NCI-H82 treated with DMSO at 0.1 percent for 48 hours (cell line): ENCODE results near the gene TOX2.
"Not testable (repeated sequence)": the region's sequence is repeated elsewhere in the genome, so short reads cannot be mapped to it uniquely, and the experiment has no call there.

Source experiments
- DNase-seq: peaks from one replicate; lab custom pipeline; 2025; ENCODE audit not compliant: unreplicated experiment; lab: John Stamatoyannopoulos, UW

The TOX2 gene

GRCh38 chr20:44029848-44030230, 115.2 kb downstream of the TOX2 start:
- no peak for DNase-seq

- DNase-seq: no peak
Measured at GRCh38 chr20:44030394-44030793, 115.7 kb downstream of the TOX2 start.

DNA sequence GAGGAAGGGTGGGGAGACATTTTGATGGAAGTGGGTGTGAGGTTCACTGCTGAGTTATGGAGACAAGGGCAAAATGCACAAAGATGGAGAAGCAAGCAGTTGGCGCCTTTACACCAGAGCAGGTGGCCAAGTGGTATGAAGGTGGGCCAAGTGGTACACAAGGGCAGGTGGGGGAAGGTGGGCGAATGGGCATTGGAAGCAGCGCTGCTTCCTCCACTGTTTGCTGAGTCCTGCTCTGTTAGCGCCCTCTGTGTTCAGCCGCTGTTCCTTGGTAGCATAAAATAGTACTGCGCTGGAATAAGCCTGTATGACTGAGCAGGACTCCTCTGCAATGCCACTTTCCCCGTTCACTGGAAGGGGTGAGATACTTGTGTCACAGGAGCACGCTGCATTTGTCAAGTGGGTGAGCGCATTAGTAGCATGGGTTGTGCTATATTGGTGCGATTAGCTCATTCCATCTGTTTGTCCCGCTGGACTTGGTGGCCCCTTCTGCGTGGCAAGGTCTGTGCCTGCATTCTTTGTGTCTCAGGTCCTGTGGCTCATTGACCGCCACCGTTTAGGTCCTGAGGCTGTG, 116.4 kb downstream of the TOX2 start:
- no peak for DNase-seq

- no peak for DNase-seq
Measured at GRCh38 chr20:44031781-44032582, 117.3 kb downstream of the TOX2 start.

- no peak for DNase-seq
Measured at GRCh38 chr20:44032583-44033331, 118.1 kb downstream of the TOX2 start.

GRCh38 chr20:44033344-44033743, 118.7 kb downstream of the TOX2 start:
- no peak for DNase-seq

DNA sequence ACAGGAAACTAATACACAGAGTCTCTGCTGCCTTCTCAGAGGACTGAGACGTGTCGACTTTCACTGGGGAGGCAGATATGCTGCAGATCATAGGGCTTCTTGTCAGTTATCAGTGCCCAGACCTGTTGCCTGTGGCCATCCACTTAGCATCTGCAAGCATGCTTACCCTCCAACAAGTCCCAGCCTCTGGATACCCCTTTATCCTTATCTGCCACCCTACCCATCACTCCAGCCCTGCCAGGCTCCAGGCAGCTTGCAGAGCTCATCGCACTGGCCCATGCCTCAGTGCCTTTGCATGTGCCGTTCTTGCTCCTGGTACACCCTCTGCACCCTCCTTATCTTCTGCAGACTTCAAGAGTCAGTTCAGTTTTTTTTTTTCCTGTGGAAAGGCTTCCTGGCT, 119.2 kb downstream of the TOX2 start:
- DNase-seq: no peak

DNA sequence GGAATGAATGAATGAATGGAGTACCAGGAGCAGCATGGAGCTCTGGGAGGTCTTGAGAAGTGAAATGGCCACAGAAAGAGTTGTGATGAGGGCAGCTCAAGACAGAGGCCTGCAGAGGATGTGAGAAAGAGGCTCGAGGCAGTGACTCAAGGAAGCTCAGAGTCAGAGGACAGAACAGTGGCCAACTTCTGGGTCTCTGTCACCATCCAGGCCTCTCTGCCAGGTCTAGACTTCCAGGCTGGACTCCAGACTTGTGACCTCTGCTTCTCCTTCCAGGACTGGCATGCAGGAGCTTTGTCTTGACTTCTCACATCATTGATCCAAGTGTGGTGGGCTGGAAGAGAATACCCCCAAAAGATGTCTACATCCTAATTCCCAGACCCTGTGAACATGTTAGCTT, 119.8 kb downstream of the TOX2 start:
- no peak for DNase-seq

DNA sequence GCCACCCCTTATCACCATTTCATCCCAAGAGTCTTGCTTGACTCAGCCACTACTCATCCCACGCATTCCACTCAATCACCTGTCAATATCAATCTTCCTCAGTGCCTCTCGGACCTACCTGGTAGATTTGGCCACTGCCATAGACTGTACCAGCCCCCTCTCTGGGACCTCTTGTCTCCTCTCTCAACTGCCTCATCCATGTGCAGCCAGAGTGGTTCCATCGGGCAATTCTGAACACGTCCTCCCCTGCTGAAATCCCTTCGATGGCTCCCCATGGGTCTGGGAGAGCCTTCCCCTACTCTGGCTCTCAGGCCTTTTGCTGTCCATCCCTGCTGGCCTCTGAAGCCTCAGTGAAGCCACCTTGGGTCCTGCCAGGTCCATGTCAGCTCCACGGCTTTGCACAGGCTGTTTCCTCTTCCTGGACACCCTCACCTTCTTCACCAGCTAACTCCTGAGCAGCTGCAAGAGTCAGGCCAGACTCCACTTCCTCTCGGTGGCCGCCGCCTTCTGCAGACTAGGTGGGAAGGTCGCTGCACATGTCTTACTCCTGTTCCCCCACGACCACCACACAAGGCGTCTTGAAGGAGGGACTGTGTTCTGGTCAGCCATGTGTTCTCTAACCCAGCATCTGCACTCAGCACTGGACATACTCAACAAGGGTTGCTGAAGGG, 120.4 kb downstream of the TOX2 start:
- no peak for DNase-seq

GRCh38 chr20:44035924-44036323, 121.3 kb downstream of the TOX2 start:
- no peak for DNase-seq

GRCh38 chr20:44036441-44036840, 121.8 kb downstream of the TOX2 start:
- no peak for DNase-seq

GRCh38 chr20:44038681-44039123, 124.0 kb downstream of the TOX2 start:
- DNase-seq: no peak

- DNase-seq: no peak
Measured at GRCh38 chr20:44039147-44039546, 124.5 kb downstream of the TOX2 start.

- no peak for DNase-seq
Measured at GRCh38 chr20:44039741-44040140, 125.1 kb downstream of the TOX2 start.

- no peak for DNase-seq
Measured at GRCh38 chr20:44040202-44040915, 125.7 kb downstream of the TOX2 start.

- no peak for DNase-seq
Measured at GRCh38 chr20:44041001-44041400, 126.3 kb downstream of the TOX2 start.

DNA sequence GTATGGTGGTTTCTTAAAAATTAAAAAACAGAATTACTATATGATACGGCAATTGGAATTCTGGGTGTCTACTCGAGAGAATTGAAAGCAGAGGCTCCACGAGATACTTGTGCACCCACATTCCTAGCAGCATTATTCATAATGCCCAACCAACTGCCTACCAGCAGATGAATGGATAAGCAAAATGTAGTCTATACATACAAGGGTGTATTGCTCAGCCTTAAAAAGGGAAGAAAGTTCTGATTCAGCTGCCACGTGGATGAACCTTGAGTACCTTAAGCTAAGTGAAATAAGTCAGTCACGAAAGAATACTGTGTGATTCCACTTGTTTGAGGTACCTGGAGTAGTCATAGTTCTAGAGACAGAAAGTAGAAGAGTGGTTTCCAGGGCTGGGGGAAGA, 130.1 kb downstream of the TOX2 start:
- not testable (repeated sequence) for DNase-seq

GRCh38 chr20:44050327-44050726, 135.7 kb downstream of the TOX2 start:
- DNase-seq: no peak

DNA sequence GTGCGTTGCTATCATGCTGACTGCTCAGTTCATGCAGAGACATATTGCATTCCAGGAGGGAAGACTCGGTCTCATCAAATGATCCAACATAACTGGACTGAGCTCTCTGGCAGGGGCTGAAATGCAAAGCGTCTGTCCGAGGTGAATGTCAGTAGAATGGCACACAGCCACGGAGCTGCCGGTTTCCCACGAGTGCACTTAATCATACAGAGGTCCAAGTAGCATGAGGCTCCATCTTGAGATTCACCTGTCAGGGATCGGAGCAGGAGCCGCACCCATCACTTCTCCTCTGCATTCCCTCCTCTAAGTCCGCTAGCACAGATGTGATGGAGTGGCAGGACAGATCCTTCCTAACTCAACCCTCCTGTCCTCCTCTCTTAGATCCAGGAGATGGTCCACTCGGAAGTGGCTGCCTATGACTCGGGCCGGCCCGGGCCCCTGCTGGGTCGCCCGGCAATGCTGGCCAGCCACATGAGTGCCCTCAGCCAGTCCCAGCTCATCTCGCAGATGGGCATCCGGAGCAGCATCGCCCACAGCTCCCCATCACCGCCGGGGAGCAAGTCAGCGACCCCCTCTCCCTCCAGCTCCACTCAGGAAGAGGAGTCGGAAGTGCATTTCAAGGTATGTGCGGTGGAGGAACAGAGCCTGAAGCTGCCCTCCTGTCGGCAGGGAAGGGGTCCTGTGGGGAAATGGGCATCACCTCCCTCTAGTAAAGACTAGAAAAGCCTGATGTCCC, 136.4 kb downstream of the TOX2 start:
- no peak for DNase-seq

DNA sequence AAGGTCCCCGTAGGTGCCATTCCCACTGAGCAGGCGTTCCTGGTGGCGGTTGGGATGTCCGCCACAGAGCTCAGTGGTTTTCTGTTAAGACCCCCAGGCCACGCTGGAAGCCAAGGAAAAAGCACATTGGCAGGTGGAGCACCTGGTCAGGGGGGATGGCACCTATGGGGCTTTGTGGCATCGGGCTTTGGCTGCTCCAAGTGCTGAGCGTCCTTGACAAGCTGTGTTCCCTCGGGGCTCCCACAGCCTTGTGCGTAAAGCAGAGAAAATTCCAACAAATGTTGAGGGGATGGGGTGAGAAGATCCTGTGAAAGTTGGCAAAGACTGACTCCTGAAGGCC, 137.0 kb downstream of the TOX2 start:
- no peak for DNase-seq
